Nephron progenitor cell (in vitro differentiated cells): Measurements from ENCODE around the gene TMEM198.

ENCODE experiments used
- DNase-seq: peaks from one replicate; pipeline ENCODE4 v3.0.0; 2021
- H3K27ac Mint-ChIP-seq: 2 replicates; pipeline ENCODE4 v1.8.0; 2021; ENCODE audit warnings: mild to moderate bottlenecking, moderate library complexity, mixed read lengths
- H3K27me3 Mint-ChIP-seq: 2 replicates; pipeline ENCODE4 v1.8.0; 2021; ENCODE audit warnings: mild to moderate bottlenecking, low read depth, mixed read lengths; ENCODE audit not compliant: poor library complexity
- H3K36me3 Mint-ChIP-seq: 2 replicates; pipeline ENCODE4 v1.8.0; 2021; ENCODE audit warnings: low read depth, mixed read lengths
- H3K4me1 Mint-ChIP-seq: 2 replicates; pipeline ENCODE4 v1.8.0; 2021; ENCODE audit warnings: mixed read lengths
- H3K4me3 Mint-ChIP-seq: 2 replicates; pipeline ENCODE4 v1.8.0; 2021; ENCODE audit warnings: mild to moderate bottlenecking, moderate library complexity, mixed read lengths
- H3K9me3 Mint-ChIP-seq: 2 replicates; pipeline ENCODE4 v1.8.0; 2021; ENCODE audit warnings: mild to moderate bottlenecking, moderate library complexity, mixed read lengths
- CTCF ChIP-seq: fragments of 200-600 bp; sonication (generic); IDR thresholded peaks from 2 replicates; pipeline ENCODE4 v1.5.0; 2021; ENCODE audit warnings: antibody characterized with exemption

Gene TMEM198

GRCh38 chr2:219511547-219512325 is 32.1 kb upstream of the TMEM198 start:
- Mint-ChIP-seq H3K4me1 (peaks cover 72% of the 10 kb centered on the region), H3K9me3 (no peaks in the 10 kb centered on the region), H3K36me3 (peaks cover under 1% of the 10 kb centered on the region), H3K27ac (no peak overlapping the region), H3K27me3 (peaks cover 60% of the 10 kb centered on the region), H3K4me3 (peak overlapping the region; percentile 58)
- TF ChIP-seq CTCF: no peak
- DNase-seq: no peak

GRCh38 chr2:219512524-219513216 is 31.2 kb upstream of the TMEM198 start:
- Mint-ChIP-seq H3K4me1 (peaks cover 76% of the 10 kb centered on the region), H3K9me3 (no peaks in the 10 kb centered on the region), H3K4me3 (peak overlapping the region; percentile 75), H3K36me3 (no peaks in the 10 kb centered on the region), H3K27me3 (peaks cover 66% of the 10 kb centered on the region), H3K27ac (no peak overlapping the region)
- no peak for TF ChIP-seq CTCF
- peak; percentile 60 for DNase-seq

- H3K9me3 Mint-ChIP-seq: no peaks in the 10 kb centered on the region
- no peak for DNase-seq
- peaks cover 81% of the 10 kb centered on the region for H3K4me1 Mint-ChIP-seq
- H3K36me3 Mint-ChIP-seq: no peaks in the 10 kb centered on the region
- TF ChIP-seq CTCF: no peak
- peaks cover 72% of the 10 kb centered on the region for H3K27me3 Mint-ChIP-seq
- H3K27ac Mint-ChIP-seq: no peak overlapping the region
- H3K4me3 Mint-ChIP-seq: peak overlapping the region; percentile 75
These were observed 30.0 kb upstream of the TMEM198 start for GRCh38 chr2:219513787-219514186.

- Mint-ChIP-seq H3K4me3 (peak within 1 kb of the TSS; percentile 75), H3K36me3 (no peaks in the 10 kb centered on the region), H3K9me3 (no peaks in the 10 kb centered on the region), H3K4me1 (peaks cover 85% of the 10 kb centered on the region), H3K27ac (no peak within 1 kb of the TSS), H3K27me3 (peaks cover 74% of the 10 kb centered on the region)
- peak; percentile 58 for DNase-seq
- TF ChIP-seq CTCF: no peak
These were observed 29.5 kb upstream of the TMEM198 start, which contains the start of gene ASIC4 for GRCh38 chr2:219514196-219514761. ASIC4 (plus strand) TSS chr2:219514482; CDS start chr2:219514725, 243 bp downstream.

- peaks cover 71% of the 10 kb centered on the region for H3K27me3 Mint-ChIP-seq
- no peaks in the 10 kb centered on the region for H3K36me3 Mint-ChIP-seq
- no peak for TF ChIP-seq CTCF
- no peaks in the 10 kb centered on the region for H3K9me3 Mint-ChIP-seq
- H3K27ac Mint-ChIP-seq: no peak overlapping the region
- peaks cover 86% of the 10 kb centered on the region for H3K4me1 Mint-ChIP-seq
- DNase-seq: no peak
- peak overlapping the region; percentile 45 for H3K4me3 Mint-ChIP-seq
These were observed 29.0 kb upstream of the TMEM198 start for GRCh38 chr2:219514836-219515235.
